Esophagus muscularis mucosa (tissue), 3 donors: ENCODE data around the gene UBR3.

ENCODE experiments used
- CTCF ChIP-seq, 3 experiments: fragments of 200-600 bp in 2 of 3; fragments of 450-650 bp in 1 of 3; sonication (generic) in 2 of 3; IDR thresholded peaks; one replicate each; pipeline ENCODE4 v1.5.1; 2017 to 2019; ENCODE audit warnings: antibody characterized with exemption in 3 of 3, mild to moderate bottlenecking in 2 of 3, moderate library complexity in 1 of 3
- POLR2A ChIP-seq: fragments of 450-650 bp; IDR thresholded peaks from one replicate; pipeline ENCODE4 v1.6.1; 2017; ENCODE audit warnings: antibody characterized with exemption, moderate library complexity, mild to moderate bottlenecking, low read depth
- POLR2AphosphoS5 ChIP-seq, 2 donors: sonication (generic); formaldehyde crosslinking; IDR thresholded peaks; one replicate each; pipeline ENCODE4 v1.6.1; 2017; ENCODE audit warnings: antibody characterized with exemption in 2 of 2

GRCh38 chr2:169834401-169834800 is 7.1 kb downstream of the UBR3 start:
- TF ChIP-seq CTCF (IDR thresholded peaks at IDR 0.05) = no peak
- no peak for TF ChIP-seq POLR2A
- TF ChIP-seq POLR2AphosphoS5 (IDR thresholded peaks at IDR 0.05) = no peak
